Bronchus fibroblast of lung (primary cell): ENCODE results near the gene RNF41. TPM values are rescaled to one million over a fixed set of nuclear protein-coding genes. Genes with fewer than 3 reads are reported as not detected.

Source experiments
- total RNA-seq: library from RNA; depleted of rRNA; stranded (reverse); fragments of >200 nt; gene quantifications from 2 replicates; pipeline ENCODE4 v1.2.3, GENCODE V29; 2015

Gene RNF41
- 56.3 and 58.7 TPM in 2 replicates for total RNA-seq

DNA sequence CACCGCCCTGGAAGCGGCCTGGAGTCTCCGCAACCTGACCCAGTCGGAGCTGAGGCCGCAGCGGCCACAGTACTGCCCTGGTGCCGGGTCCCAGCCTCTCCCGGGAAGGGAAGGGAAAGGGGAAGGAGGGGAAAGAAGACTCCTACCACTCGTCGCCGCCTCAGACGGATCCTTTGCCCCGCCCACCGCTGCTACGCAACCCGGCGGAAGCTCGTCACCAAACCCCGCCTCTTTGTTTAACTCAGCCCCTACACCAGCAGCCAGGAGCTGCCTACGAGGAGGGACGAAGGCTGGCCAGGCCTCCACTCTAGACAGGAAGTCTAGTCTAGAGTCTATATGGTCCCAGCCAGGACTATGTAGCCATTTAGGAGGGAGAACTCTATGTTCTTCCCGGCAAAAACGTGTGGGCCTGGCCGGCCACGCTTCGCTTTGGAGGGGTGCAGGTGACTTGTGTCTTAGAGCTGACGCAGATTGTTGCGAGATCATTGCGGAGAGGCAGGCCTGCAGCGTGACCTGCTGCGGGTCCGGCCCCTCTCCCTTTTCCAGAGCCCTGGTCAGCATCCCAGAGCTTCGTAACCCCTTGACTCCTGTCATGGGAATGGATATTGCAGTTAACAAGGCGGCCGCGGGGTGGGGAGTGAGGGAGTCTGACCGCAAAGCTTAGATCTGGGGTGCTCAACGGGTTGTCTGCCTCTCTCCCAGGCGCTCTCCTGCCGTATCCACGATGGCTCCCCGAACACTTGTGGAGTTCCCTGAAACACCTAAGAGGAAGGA, at the start of gene RNF41:
Gene RNF41 (minus strand): TSS at position 166 of the 774 bp plus-strand sequence. CDS start 7,875 bp downstream, outside the sequence.

DNA sequence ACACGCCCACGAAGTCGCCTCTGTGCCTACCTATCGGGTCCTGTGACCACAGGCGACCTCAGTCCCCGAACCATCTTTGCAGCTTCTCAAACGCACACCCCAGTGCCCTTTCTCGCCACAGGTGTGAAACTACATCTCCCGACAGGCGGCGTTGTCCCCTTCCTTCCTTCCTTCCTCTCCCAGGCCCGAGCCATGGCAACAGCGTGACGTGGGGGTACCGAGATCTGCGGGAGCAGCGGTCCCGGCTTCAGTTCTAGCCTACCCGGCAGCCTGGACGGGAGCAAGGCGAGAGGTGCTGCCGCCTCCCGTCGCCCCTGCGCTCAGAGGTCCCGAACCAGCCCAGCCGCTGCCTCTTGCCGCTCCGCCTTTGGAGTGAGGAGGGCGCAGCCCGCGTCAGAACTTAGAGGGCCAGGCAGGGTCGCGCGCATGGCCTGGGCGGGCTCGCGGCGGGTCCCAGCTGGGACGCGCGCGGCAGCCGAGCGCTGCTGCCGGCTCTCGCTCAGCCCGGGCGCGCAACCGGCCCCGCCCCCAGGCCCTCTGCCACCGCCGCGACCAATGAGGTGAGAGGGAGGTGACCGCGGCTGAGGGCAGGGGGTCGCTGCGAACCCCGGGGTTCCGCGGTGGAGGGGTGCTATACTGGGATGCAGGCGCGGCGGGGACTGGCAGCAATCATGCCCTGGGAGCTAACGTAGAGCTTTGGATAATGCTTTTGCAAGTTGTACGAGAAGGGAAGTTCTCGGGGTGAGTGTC, 45.1 kb upstream of the RNF41 start, which contains the start of gene COQ10A:
Gene COQ10A (plus strand): TSS at position 250 of the 750 bp plus-strand sequence. CDS start 177 bp downstream, at position 427.

GRCh38 chr12:56258068-56258819, 36.5 kb upstream of the RNF41 start, which contains the start of gene ANKRD52:
TSS of gene ANKRD52 (minus strand) at chr12:56258384. CDS start at chr12:56258269, 115 bp downstream.

DNA sequence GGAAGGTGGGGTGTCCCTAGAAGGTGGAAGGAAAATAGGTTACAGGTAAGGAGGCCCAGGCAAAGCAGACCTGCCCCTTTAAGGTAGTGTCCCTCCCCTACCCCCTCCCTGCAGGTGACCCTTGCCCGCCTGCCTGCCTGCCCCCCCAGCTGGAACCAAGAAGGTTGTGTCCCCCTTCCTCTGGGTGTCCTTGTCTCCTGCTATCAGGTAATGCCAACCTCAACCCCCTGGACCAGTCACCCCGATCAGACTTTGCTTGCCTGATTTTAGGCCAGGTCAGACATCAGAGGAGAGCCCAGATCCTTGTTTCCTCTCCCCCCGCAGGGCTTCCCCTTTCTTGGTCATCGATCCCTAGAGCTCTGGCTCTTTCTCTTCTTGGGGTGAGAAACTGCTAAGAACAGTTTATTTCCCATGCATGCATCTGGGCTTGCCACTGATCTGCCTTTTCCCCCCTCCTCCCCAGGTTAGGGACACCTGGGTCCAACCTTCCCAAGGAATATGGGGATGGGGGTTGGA, 8.3 kb upstream of the RNF41 start, which contains the start of gene SLC39A5:
Gene SLC39A5 (plus strand): TSS at position 136 of the 516 bp plus-strand sequence. CDS start 1,224 bp downstream, outside the sequence.

GRCh38 chr12:56224102-56224701, 2.5 kb upstream of the RNF41 start, which contains the start of gene NABP2:
TSS of gene NABP2 (plus strand) at chr12:56224342. CDS start at chr12:56224857, 515 bp downstream.

GRCh38 chr12:56189099-56189917, 32.4 kb downstream of the RNF41 start, which contains the start of gene SMARCC2:
TSS of gene SMARCC2 (minus strand) at chr12:56189483. CDS start at chr12:56189461, 22 bp downstream.

DNA sequence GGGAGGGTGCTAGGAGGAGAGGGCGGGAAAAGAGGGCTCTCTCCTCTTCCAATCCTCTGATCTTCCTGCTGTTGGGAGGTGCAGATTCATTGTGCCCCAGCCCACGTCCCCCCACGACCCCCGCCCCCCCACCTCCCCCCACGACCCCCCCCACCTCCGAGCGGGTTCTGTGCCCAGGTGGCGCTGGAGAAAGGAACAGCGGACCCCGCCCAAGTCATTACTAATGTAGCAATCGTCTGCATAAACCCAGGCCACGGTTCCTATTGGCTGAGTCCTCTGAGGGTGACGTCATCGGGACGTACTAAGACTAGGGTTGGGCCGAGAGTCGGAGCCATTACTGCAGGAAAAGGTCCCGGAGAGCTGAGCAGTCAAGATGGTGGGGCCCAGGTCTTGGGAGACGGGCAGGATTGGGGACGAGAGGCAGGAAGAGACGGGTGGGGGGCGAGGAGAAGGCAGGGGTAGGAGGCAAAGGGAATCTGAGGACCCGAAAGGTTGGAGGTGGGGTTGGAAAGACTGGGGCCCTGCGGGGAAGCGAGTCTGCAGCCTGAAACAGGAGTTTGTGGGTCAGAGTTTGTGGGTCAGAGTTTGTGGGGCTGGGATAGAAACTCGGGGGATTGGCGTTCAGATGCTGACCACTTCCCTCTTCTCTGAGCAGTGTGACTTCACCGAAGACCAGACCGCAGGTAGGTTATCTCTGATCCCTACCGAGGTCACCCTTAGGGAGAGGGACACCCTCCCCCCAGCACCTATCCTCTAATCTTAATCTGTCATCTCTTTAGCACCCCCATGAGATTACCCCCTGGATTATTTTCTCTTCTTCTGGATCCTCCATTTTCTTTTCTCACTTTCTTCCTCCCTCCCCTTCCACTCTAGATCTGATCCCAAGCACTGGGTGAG, 63.4 kb downstream of the RNF41 start, which contains the start of gene MYL6:
Gene MYL6 (plus strand): TSS at position 331 of the 897 bp plus-strand sequence. CDS start 43 bp downstream, at position 374.

Other genes with a start within 250 kb of the RNF41 start
- gene RAB5B, start 247.8 kb downstream of the RNF41 start, total RNA-seq = 50.9 and 51.9 TPM in 2 replicates
- 12.4 and 14.6 TPM in 2 replicates for gene SUOX, start 224.6 kb downstream of the RNF41 start, total RNA-seq
- gene IKZF4, start 200.9 kb downstream of the RNF41 start, total RNA-seq = 1.2 and 4.4 TPM in 2 replicates
- gene RPS26, start 180.0 kb downstream of the RNF41 start, total RNA-seq = 2,167 and 2,638 TPM in 2 replicates
- 0.17 and 0.45 TPM in 2 replicates for gene ERBB3, start 141.8 kb downstream of the RNF41 start, total RNA-seq
- gene PA2G4, start 117.4 kb downstream of the RNF41 start, total RNA-seq = 212 and 232 TPM in 2 replicates
- gene RPL41, start 105.3 kb downstream of the RNF41 start, total RNA-seq = 2,695 and 3,059 TPM in 2 replicates
- gene ZC3H10, start 103.7 kb downstream of the RNF41 start, total RNA-seq = 3.3 and 4.4 TPM in 2 replicates
- 249 and 252 TPM in 2 replicates for gene ESYT1, start 93.7 kb downstream of the RNF41 start, total RNA-seq
- 101 and 114 TPM in 2 replicates for gene MYL6B, start 69.3 kb downstream of the RNF41 start, total RNA-seq
- gene MYL6, start 63.6 kb downstream of the RNF41 start, total RNA-seq = 2,547 and 2,551 TPM in 2 replicates
- 32.6 and 33.3 TPM in 2 replicates for gene SMARCC2, start 32.4 kb downstream of the RNF41 start, total RNA-seq
- gene NABP2, start 2.4 kb upstream of the RNF41 start, total RNA-seq = 53.5 and 63.5 TPM in 2 replicates
- gene SLC39A5, start 8.1 kb upstream of the RNF41 start, total RNA-seq = 0.15 TPM in 1 of 2 replicates, not detected in the other
- gene ANKRD52, start 36.5 kb upstream of the RNF41 start, total RNA-seq = 10.9 and 15.1 TPM in 2 replicates
- gene COQ10A, start 45.0 kb upstream of the RNF41 start, total RNA-seq = 7.1 and 7.3 TPM in 2 replicates
- gene CS, start 78.4 kb upstream of the RNF41 start, total RNA-seq = 123 and 126 TPM in 2 replicates
- gene CNPY2, start 94.1 kb upstream of the RNF41 start, total RNA-seq = 63.4 and 79.1 TPM in 2 replicates
- gene PAN2, start 112.1 kb upstream of the RNF41 start, total RNA-seq = 14.6 TPM in 2 replicates
- 0.15 TPM in 1 of 2 replicates, not detected in the other for gene IL23A, start 117.0 kb upstream of the RNF41 start, total RNA-seq
- gene STAT2, start 138.2 kb upstream of the RNF41 start, total RNA-seq = 78.0 and 79.9 TPM in 2 replicates
- not detected in 2 replicates for gene APOF, start 140.9 kb upstream of the RNF41 start, total RNA-seq
- 22.7 and 24.5 TPM in 2 replicates for gene TIMELESS, start 227.5 kb upstream of the RNF41 start, total RNA-seq
- not detected in 2 replicates for gene MIP, start 232.7 kb upstream of the RNF41 start, total RNA-seq
- 1.2 and 1.3 TPM in 2 replicates for gene SPRYD4, start 246.7 kb upstream of the RNF41 start, total RNA-seq